HCT116 (cell line): ENCODE results near the gene APH1B.

Experiments
- CEBPB ChIP-seq: IDR thresholded peaks from 2 replicates; pipeline ENCODE4 v1.6.1; 2012; ENCODE audit warnings: low read depth
- CTCF ChIP-seq, 3 experiments: fragments of 200-600 bp in 1 of 3; sonication (generic) in 1 of 3; IDR thresholded peaks in 2 of 3; conservative IDR thresholded peaks in 1 of 3; 2 replicates each; pipeline ENCODE4 v1.5.1; 2012 to 2017; ENCODE audit warnings: low read depth in 2 of 3, low read length in 2 of 3, antibody characterized with exemption in 1 of 3, borderline replicate concordance in 1 of 3, control low read depth in 1 of 3, mild to moderate bottlenecking in 1 of 3, mixed read lengths in 1 of 3, mixed run types in 1 of 3, moderate library complexity in 1 of 3; ENCODE audit not compliant: insufficient read depth in 1 of 3
- EGR1 ChIP-seq: IDR thresholded peaks from 2 replicates; pipeline ENCODE4 v1.6.1; 2012; ENCODE audit warnings: low read depth
- ELF1 ChIP-seq: IDR thresholded peaks from 2 replicates; pipeline ENCODE4 v1.6.1; 2012; ENCODE audit warnings: low read depth, borderline replicate concordance
- EZH2 ChIP-seq: fragments of 200-600 bp; sonication (generic); IDR thresholded peaks from 2 replicates; pipeline ENCODE4 v1.6.1; 2017; ENCODE audit warnings: antibody characterized with exemption, mixed run types
- MAX ChIP-seq: IDR thresholded peaks from 2 replicates; pipeline ENCODE4 v1.6.1; 2012
- POLR2A ChIP-seq: IDR thresholded peaks from 2 replicates; pipeline ENCODE4 v1.7.0; 2011; ENCODE audit warnings: borderline replicate concordance; ENCODE audit not compliant: insufficient read depth, insufficient read length; ENCODE audit errors: extremely low read depth
- POLR2AphosphoS5 ChIP-seq: IDR thresholded peaks from 2 replicates; pipeline ENCODE4 v1.6.1; 2011; ENCODE audit warnings: mild to moderate bottlenecking, low read depth, low read length, moderate library complexity
- SIN3A ChIP-seq: IDR thresholded peaks from 2 replicates; pipeline ENCODE4 v1.6.1; 2012; ENCODE audit warnings: low read depth
- SP1 ChIP-seq: IDR thresholded peaks from 2 replicates; pipeline ENCODE4 v1.6.1; 2012; ENCODE audit warnings: low read depth
- TCF7L2 ChIP-seq: IDR thresholded peaks from 2 replicates; pipeline ENCODE4 v1.7.0; 2011; ENCODE audit warnings: borderline replicate concordance, inconsistent platforms; ENCODE audit not compliant: insufficient read depth, insufficient read length; ENCODE audit errors: extremely low read depth
- ZBTB33 ChIP-seq: IDR thresholded peaks from 2 replicates; pipeline ENCODE4 v1.6.1; 2011; ENCODE audit warnings: mild to moderate bottlenecking, low read length, moderate library complexity; ENCODE audit not compliant: insufficient replicate concordance; ENCODE audit errors: extremely low read depth
- ZNF274 ChIP-seq: fragments of 200-500 bp; sonication (Bioruptor generic); IDR thresholded peaks from 2 replicates; pipeline ENCODE4 v1.6.1; 2014; ENCODE audit warnings: mild to moderate bottlenecking, low read depth, low read length, inconsistent platforms

DNA sequence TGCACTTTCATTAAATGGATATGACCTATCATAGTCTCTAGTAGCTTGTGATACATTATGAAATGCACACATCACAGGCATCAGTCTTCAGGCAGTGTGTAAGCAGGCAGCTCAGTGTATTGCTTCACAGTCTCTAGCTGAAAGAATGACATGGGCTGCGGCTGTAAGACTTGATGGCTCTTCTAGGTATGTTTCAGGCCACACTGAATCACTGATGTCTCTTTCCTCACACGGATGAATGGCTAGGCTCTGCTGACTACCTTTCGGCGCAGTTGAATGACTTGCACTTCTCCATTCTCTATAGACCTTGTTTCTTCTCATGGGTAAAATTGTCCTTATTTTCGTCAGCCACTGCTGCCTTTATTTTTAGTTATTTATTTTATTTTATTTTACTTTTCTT, 15.4 kb downstream of the APH1B start:
- TF ChIP-seq CTCF (IDR thresholded peaks at IDR 0.05 in 2 of 3, conservative IDR thresholded peaks at IDR 0.05 in 1 of 3; ENCODE audit: borderline replicate concordance in 1 of 3, insufficient read depth in 1 of 3, low read depth in 2 of 3, low read length in 2 of 3) (no peak), POLR2A (no peak), ZNF274 (no peak), ZBTB33 (no peak), SIN3A (no peak), EGR1 (no peak), SP1 (no peak), TCF7L2 (no peak), MAX (no peak), EZH2 (no peak), POLR2AphosphoS5 (no peak), ELF1 (no peak), CEBPB (no peak)
